ENCODE measurements around the gene MTMR3.
"Not testable (repeated sequence)": the region's sequence is repeated elsewhere in the genome, so short reads cannot be mapped to it uniquely, and the experiment has no call there.

MTMR3 gene

GRCh38 chr22:30061094-30061493 is 178.1 kb downstream of the MTMR3 start:
- not testable (repeated sequence) for DNase-seq

GRCh38 chr22:30062259-30062658 is 179.3 kb downstream of the MTMR3 start:
- DNase-seq: no peak

GRCh38 chr22:30062950-30063349 is 180.0 kb downstream of the MTMR3 start:
- DNase-seq: no peak

- no peak for DNase-seq
These were observed 181.2 kb downstream of the MTMR3 start for GRCh38 chr22:30064172-30064571.

GRCh38 chr22:30073743-30074142 is 190.8 kb downstream of the MTMR3 start:
- DNase-seq: no peak

GRCh38 chr22:30074147-30074546 is 191.2 kb downstream of the MTMR3 start:
- DNase-seq: no peak

- no peak for DNase-seq
These were observed 192.0 kb downstream of the MTMR3 start for GRCh38 chr22:30074994-30075393.

GRCh38 chr22:30077279-30077880 is 194.4 kb downstream of the MTMR3 start:
- DNase-seq: no peak

GRCh38 chr22:30078320-30079311 is 195.6 kb downstream of the MTMR3 start:
- DNase-seq: no peak

- DNase-seq: peak; percentile 49
These were observed 197.1 kb downstream of the MTMR3 start, which contains the start of gene HORMAD2 for GRCh38 chr22:30079952-30080533. Gene HORMAD2 (plus strand): TSS chr22:30080464. CDS start chr22:30093953, 13,489 bp downstream.

Measured in hematopoietic multipotent progenitor cell treated with erythropoietin and hydrocortisone succinate and interleukin-3 and kit ligand, for 4 days (in vitro differentiated cells).